ENCODE data around the gene CRADD.

DNA sequence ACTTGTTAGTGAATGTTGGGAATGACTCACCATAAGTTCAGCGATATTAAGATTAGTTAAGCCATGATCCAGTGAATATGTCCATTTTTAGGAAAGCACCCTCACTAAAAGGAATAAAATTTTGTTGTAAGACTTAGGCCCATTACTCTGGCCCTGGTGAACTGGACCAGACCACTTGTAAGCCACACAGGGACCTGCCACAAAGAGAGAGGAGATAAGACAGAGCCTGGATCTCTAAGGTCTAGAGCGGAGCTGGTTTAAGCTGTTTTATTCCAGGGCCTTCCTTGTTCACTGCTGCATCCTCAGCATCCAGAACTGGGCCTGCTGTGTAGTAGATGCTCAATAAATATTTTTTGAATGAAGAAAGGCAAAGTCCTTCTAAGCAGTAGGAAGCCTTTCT, 79.1 kb downstream of the CRADD start:
- no peak for TF ChIP-seq CTCF (IDR thresholded peaks at IDR 0.05)
- TF ChIP-seq POLR2AphosphoS5 (IDR thresholded peaks at IDR 0.05): no peak
- TF ChIP-seq POLR2A (IDR thresholded peaks at IDR 0.05; ENCODE audit: low read depth): no peak
- no peak for TF ChIP-seq EP300 (IDR thresholded peaks at IDR 0.05)
